Liver (tissue), 9 donors: ENCODE data around the gene PIAS4. TPM values are rescaled to one million over a fixed set of nuclear protein-coding genes. Genes with fewer than 3 reads are reported as not detected.

Experiments
- DNase-seq: peaks from one replicate; pipeline ENCODE4 v3.0.0-alpha.2; 2017; ENCODE audit warnings: low spot score
- H3K27ac ChIP-seq, 2 donors: one replicate each; pipeline ENCODE4 v1.7.0; 2013; ENCODE audit warnings: inconsistent platforms in 2 of 2, low read length in 2 of 2, control low read depth in 1 of 2, low read depth in 1 of 2, mild to moderate bottlenecking in 1 of 2
- H3K27me3 ChIP-seq, 4 donors: one replicate each; pipeline versions ENCODE4 v1.6.1 to v1.7.0; 2013; ENCODE audit warnings: low read length in 3 of 4, inconsistent platforms in 1 of 4, mild to moderate bottlenecking in 1 of 4, moderate library complexity in 1 of 4; ENCODE audit not compliant: control insufficient read depth in 4 of 4, insufficient read depth in 4 of 4
- H3K36me3 ChIP-seq, 4 donors: one replicate each; pipeline versions ENCODE4 v1.6.1 to v1.7.0; 2013; ENCODE audit warnings: low read length in 3 of 4, mild to moderate bottlenecking in 3 of 4, low read depth in 1 of 4, moderate library complexity in 1 of 4; ENCODE audit not compliant: control insufficient read depth in 4 of 4, insufficient read depth in 3 of 4
- H3K4me1 ChIP-seq, 4 donors: one replicate each; pipeline versions ENCODE4 v1.6.1 to v1.7.0; 2013; ENCODE audit warnings: low read length in 3 of 4, mild to moderate bottlenecking in 3 of 4, moderate library complexity in 1 of 4; ENCODE audit not compliant: control insufficient read depth in 4 of 4, insufficient read depth in 4 of 4
- H3K4me3 ChIP-seq, 3 donors: one replicate each; pipeline versions ENCODE4 v1.6.1 to v1.7.0; 2013; ENCODE audit warnings: low read length in 3 of 3, control low read depth in 1 of 3, low read depth in 1 of 3, mild to moderate bottlenecking in 1 of 3
- H3K9ac ChIP-seq, 2 donors: one replicate each; pipeline ENCODE4 v1.7.0; 2013; ENCODE audit warnings: low read length in 2 of 2, mild to moderate bottlenecking in 2 of 2, moderate library complexity in 2 of 2, control low read depth in 1 of 2, low read depth in 1 of 2
- H3K9me3 ChIP-seq, 4 donors: one replicate each; pipeline versions ENCODE4 v1.6.1 to v1.7.0; 2013; ENCODE audit warnings: low read length in 3 of 4; ENCODE audit not compliant: control insufficient read depth in 4 of 4
- FOXA2 ChIP-seq: IDR thresholded peaks from 2 replicates; pipeline ENCODE4 v1.6.1; 2016; ENCODE audit warnings: antibody characterized with exemption
- GABPA ChIP-seq, 2 donors: IDR thresholded peaks in 1 of 2; conservative IDR thresholded peaks in 1 of 2; 2 replicates each; pipeline ENCODE4 v1.6.1; 2016; ENCODE audit warnings: antibody characterized with exemption in 2 of 2, mild to moderate bottlenecking in 1 of 2, moderate library complexity in 1 of 2
- NR2F2 ChIP-seq: IDR thresholded peaks from 2 replicates; pipeline ENCODE4 v1.6.1; 2016; ENCODE audit warnings: antibody characterized with exemption
- RXRA ChIP-seq, 2 donors: IDR thresholded peaks; 2 replicates each; pipeline ENCODE4 v1.6.1; 2017 to 2018; ENCODE audit warnings: antibody characterized with exemption in 2 of 2, mild to moderate bottlenecking in 1 of 2
- SP1 ChIP-seq: IDR thresholded peaks from 2 replicates; pipeline ENCODE4 v1.6.1; 2018; ENCODE audit warnings: antibody characterized with exemption, mild to moderate bottlenecking
- TAF1 ChIP-seq: conservative IDR thresholded peaks from 2 replicates; pipeline ENCODE4 v1.6.1; 2016; ENCODE audit warnings: antibody characterized with exemption, mild to moderate bottlenecking
- YY1 ChIP-seq: IDR thresholded peaks from 2 replicates; pipeline ENCODE4 v1.6.1; 2016; ENCODE audit warnings: antibody characterized with exemption, mild to moderate bottlenecking
- WGBS: extraction: QIAGEN DNeasy Blood & Tissue Kit; methylation state at CpG from one replicate; pipeline ENCODE4 v1.1.7; 2013; 5-methylcytosine and 5-hydroxymethylcytosine counted together
- polyA plus RNA-seq, 2 donors: library from polyadenylated mRNA; stranded (reverse) in 1 of 2; unstranded in 1 of 2; fragments of 200-250 nt in 1 of 2; fragments of >200 nt in 1 of 2; fragmentation: Nextera tagmentation in 1 of 2; extraction: Ambion mirVana in 1 of 2; gene quantifications; one replicate each; pipeline versions ENCODE4 v1.2.1 to v1.2.3, GENCODE V29; 2013 to 2015
- total RNA-seq, 2 donors: library from RNA; depleted of rRNA; stranded (reverse); fragments of >200 nt; gene quantifications; one replicate each; pipeline ENCODE4 v1.2.3, GENCODE V29; 2014
- TF ChIP-seq, protein P1 (sequence below): IDR thresholded peaks from 2 replicates; pipeline ENCODE4 v1.6.1; 2016; ENCODE audit warnings: antibody characterized with exemption, mild to moderate bottlenecking
- TF ChIP-seq, protein P2 (sequence below): IDR thresholded peaks from 2 replicates; pipeline ENCODE4 v1.6.1; 2016; ENCODE audit warnings: antibody characterized with exemption
- donor health status: healthy.
- donor health status: healthy.
- donor health status: healthy.
- donor health status: healthy.
- donor health status: healthy.

The PIAS4 gene
- total and polyA plus RNA-seq, 4 donors, result 5.6 to 14.1 (median 10.6) TPM

DNA sequence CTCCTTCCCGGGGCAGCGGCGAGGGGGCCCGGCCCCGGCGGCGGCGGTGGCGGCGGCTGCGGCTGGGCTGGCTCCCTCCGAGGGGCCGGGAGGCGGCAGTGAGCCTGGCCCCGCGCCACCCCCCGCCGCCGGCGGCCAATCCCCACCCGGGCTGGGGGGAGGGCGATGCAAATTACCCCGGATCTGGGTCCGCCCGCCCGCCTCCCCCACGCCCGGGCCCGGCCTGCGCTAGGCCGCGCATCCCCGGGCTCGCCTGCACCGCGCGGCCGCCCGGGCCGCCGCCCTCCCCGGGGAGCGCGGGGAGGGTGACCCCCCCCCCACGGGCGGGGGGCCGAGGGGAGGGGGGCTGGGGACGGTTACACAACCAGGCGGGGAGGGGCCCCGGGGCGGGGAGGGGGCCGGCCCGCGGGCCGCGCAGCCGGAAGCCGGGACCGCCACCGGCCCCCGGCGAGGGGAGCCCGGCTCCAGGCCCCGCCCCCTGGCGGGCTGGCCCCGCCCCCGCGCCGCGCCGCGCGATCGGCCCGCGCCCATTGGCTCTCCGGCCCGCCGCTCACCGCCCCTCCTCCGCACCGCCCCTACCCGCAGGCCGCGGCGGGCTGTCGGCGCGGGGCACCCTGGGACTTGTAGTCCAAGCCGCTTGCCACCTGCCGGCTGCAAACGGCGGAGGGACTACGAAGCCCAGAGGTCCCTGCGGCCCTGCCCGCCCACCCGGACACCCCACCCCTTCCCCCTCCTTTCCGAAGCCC lies 58.1 kb downstream of the PIAS4 start:
- peak overlapping the region in 1 of 3 donors; percentile 99 for H3K4me3 ChIP-seq
- DNase-seq, result peak; percentile 97
- H3K27ac ChIP-seq, result peak overlapping the region in 1 of 2 donors; percentile 93
- H3K9me3 ChIP-seq, result no peaks in the 10 kb centered on the region
- no peaks in the 10 kb centered on the region for H3K27me3 ChIP-seq
- H3K9ac ChIP-seq, result no peak overlapping the region
- peaks cover 21 to 42% (median 33%) of the 10 kb centered on the region in 4 donors for H3K4me1 ChIP-seq
- H3K36me3 ChIP-seq, result peaks cover 0 to 4% (median 0%) of the 10 kb centered on the region in 4 donors
- TF ChIP-seq, protein P1, sequence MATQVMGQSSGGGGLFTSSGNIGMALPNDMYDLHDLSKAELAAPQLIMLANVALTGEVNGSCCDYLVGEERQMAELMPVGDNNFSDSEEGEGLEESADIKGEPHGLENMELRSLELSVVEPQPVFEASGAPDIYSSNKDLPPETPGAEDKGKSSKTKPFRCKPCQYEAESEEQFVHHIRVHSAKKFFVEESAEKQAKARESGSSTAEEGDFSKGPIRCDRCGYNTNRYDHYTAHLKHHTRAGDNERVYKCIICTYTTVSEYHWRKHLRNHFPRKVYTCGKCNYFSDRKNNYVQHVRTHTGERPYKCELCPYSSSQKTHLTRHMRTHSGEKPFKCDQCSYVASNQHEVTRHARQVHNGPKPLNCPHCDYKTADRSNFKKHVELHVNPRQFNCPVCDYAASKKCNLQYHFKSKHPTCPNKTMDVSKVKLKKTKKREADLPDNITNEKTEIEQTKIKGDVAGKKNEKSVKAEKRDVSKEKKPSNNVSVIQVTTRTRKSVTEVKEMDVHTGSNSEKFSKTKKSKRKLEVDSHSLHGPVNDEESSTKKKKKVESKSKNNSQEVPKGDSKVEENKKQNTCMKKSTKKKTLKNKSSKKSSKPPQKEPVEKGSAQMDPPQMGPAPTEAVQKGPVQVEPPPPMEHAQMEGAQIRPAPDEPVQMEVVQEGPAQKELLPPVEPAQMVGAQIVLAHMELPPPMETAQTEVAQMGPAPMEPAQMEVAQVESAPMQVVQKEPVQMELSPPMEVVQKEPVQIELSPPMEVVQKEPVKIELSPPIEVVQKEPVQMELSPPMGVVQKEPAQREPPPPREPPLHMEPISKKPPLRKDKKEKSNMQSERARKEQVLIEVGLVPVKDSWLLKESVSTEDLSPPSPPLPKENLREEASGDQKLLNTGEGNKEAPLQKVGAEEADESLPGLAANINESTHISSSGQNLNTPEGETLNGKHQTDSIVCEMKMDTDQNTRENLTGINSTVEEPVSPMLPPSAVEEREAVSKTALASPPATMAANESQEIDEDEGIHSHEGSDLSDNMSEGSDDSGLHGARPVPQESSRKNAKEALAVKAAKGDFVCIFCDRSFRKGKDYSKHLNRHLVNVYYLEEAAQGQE, result no peak
- TF ChIP-seq SP1, result peak; percentile 34
- WGBS, result under 1% methylated on average over 98 of the region's 98 CpGs

DNA sequence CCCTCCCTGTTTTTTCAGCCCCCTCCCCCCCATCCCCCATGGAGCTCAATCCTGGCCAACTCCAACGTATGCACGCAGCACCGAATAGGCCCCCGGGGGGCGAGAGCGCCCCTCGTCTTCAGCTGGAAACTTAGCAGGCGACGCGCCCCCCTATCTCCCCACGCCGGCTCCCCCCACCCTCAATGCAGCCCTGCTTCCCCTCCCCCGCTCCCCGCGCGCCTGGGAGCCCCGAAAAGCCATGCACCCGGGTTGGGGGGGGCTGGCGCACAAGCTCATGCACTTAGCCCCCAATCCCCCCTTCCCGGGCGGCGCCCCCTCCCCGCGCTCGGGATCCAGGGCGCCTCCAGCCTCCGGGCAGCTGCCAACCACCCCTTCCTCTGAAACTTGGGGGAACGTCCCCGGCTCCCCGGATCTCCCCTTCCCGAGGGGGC lies 58.7 kb downstream of the PIAS4 start:
- no peak overlapping the region for H3K9ac ChIP-seq
- peak overlapping the region; percentile 72 to 99 (median 75) for H3K4me3 ChIP-seq
- H3K27ac ChIP-seq, result peak overlapping the region; percentile 90 to 93
- no peaks in the 10 kb centered on the region for H3K9me3 ChIP-seq
- no peak for DNase-seq
- H3K36me3 ChIP-seq, result peaks cover 0 to 4% (median 0%) of the 10 kb centered on the region in 4 donors
- H3K4me1 ChIP-seq, result peaks cover 19 to 37% (median 28%) of the 10 kb centered on the region in 4 donors
- TF ChIP-seq FOXA2 (no peak), RXRA (IDR thresholded peaks at IDR 0.05) (no peak), GABPA (IDR thresholded peaks at IDR 0.05 in 1 of 2, conservative IDR thresholded peaks at IDR 0.05 in 1 of 2) (no peak), TAF1 (no peak), NR2F2 (no peak), YY1 (no peak)
- TF ChIP-seq, protein P2, sequence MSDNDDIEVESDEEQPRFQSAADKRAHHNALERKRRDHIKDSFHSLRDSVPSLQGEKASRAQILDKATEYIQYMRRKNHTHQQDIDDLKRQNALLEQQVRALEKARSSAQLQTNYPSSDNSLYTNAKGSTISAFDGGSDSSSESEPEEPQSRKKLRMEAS, result no peak
- TF ChIP-seq, protein P1, result no peak
- no peaks in the 10 kb centered on the region for H3K27me3 ChIP-seq
- 1% methylated on average over 31 of the region's 31 CpGs for WGBS
